GDM1 (cell line): ENCODE data around the gene IGSF21.
"Not testable (repeated sequence)": the region's sequence is repeated elsewhere in the genome, so short reads cannot be mapped to it uniquely, and the experiment has no call there.

Experiments
- DNase-seq: peaks from one replicate; lab custom pipeline; 2025; lab: John Stamatoyannopoulos, UW

Gene IGSF21

DNA sequence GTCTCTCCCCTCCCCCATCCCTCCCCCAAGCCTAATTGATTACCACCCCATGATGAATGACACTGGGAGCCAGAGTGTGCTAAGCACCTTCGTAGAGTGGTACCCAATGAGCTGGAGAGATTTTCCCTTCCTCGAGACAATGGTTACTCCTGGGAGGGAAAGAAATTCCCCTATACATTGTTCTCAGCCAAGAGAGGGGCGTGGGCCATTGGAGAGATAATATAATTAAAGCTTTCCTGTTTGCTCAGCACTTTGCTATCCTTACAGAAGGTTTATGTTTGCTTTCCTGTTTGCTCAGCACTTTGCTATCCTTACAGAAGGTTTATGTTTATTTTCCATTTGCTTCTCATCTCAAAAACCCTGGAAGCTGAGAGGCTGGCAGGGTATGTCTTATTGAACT lies 247.0 kb downstream of the IGSF21 start:
- no peak for DNase-seq

DNA sequence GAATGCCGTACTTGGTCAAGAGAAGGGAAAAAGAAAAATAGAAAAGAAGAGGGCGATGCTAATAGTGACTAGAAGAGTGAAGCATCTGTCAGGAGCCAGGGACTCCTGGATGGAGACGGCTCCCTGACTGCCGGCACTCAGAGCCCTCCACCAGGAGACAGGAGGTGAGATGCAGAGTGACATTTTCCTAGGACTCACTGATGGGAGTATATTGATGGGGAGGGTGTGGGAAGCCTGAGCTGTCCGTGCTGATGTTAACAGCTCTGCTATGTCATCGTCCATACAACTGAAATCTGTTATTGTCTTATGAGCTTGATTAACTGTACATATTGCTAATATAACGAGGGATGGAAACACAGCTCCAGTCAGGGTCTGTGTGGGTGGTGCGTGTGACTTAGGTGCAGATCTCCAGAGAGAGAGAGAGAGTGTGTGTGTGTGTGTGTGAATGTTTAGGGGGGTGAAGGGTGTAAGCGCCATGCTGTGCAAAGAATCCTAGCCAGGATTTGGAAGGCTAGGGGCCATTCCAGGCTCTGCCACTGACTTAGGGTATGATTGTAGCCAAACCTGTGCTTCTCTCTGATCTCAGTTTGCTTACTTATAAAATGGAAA lies 250.1 kb downstream of the IGSF21 start:
- DNase-seq: no peak

DNA sequence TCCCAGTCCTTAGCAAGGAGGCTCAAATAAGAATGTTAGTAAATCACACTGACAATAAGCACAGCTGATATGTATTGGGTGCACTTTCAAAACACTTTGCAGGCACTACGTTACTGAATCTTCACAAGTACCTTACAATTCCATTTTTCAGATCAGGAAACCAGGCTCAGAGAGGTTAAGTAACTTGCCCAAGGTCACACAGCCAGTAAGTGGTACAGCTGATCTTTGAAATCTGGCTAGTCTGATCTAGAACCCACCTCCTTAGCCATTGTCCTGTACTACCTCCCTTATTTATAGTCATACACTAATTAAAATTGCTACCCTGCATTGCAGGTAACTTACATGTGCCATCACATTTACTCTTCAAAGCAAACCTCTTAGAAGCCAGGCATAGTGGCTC lies 251.0 kb downstream of the IGSF21 start:
- DNase-seq: no peak

DNA sequence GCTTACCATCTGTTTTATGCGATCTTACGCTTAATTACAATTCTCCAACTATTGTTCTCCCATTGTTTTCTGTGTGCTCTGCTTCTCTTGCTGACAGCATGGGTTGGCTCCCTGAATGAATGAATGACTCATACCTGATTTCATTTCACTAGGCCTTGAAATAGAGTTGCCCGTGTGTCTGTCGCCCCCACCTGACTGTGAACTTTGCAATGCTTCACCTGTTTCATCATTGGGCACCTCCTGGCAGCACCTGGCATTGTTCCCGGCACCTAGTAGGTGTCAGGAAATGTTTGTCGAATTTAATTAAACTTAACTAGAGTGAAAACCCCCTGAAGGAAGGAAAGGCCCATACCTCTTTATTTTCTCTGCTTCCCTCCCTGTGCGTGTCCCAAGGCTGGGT lies 252.7 kb downstream of the IGSF21 start:
- DNase-seq: no peak

DNA sequence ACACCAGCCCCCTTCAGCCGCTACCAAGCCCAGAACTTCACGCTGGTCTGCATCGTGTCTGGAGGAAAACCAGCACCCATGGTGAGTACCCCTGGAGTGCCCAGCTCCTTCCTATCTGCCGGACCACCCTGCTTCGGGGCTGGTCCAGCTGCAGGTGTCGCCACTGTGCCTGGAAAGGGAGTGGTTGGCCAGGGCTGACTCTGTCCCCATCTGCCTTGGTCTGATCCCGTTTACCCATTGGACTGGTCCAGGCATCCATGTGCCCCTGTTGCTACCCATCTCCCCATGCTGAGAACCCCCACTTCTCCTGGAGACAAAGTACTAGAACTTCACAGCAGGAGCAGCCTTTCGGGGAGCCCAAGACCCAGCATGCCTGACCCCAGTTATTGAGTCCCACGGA lies 254.6 kb downstream of the IGSF21 start:
- DNase-seq: no peak

DNA sequence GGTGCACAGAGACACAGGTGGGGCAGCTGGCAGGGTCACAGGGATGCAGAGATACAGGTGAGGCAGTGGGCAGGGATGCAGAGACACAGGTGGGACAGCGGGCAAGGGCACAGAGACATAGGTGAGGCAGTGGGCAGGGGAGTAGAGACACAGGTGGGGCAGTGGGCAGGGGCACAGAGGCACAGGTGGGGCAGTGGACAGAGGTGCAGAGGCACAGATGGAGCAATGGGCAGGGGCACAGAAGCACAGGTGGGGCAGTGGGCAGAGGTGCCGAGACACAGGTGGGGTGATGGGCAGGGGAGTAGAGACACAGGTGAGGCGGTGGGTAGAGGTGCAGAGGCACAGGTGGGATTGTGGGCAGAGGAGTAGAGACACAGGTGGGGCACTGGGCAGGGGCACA lies 255.8 kb downstream of the IGSF21 start:
- no peak for DNase-seq

DNA sequence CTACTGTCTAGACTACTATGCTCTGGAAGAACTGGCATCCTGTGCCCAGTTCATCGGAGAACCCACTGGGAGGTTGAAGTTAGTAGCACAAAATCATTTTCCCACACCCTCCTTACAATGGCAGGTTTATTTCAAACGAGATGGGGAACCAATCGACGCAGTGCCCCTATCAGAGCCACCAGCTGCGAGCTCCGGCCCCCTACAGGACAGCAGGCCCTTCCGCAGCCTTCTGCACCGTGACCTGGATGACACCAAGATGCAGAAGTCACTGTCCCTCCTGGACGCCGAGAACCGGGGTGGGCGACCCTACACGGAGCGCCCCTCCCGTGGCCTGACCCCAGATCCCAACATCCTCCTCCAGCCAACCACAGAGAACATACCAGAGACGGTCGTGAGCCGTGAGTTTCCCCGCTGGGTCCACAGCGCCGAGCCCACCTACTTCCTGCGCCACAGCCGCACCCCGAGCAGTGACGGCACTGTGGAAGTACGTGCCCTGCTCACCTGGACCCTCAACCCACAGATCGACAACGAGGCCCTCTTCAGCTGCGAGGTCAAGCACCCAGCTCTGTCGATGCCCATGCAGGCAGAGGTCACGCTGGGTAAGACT lies 257.6 kb downstream of the IGSF21 start:
- DNase-seq: no peak

DNA sequence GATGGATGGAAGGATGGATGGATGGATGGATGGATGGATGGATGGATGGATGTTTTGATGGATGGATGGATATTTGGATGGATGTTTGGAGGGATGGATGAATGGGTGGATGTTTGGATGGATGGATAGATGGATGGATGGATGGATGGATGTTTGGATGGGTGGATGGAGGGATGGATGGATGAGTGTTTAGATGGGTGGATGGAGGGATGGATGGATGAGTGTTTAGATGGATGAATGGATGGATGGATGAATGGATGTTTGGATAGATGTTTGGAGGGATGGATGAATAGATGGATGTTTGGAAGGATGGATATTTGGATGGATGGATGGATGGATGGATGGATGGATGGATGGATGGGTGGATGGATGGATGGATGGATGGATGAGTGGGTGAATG lies 264.9 kb downstream of the IGSF21 start:
- not testable (repeated sequence) for DNase-seq

DNA sequence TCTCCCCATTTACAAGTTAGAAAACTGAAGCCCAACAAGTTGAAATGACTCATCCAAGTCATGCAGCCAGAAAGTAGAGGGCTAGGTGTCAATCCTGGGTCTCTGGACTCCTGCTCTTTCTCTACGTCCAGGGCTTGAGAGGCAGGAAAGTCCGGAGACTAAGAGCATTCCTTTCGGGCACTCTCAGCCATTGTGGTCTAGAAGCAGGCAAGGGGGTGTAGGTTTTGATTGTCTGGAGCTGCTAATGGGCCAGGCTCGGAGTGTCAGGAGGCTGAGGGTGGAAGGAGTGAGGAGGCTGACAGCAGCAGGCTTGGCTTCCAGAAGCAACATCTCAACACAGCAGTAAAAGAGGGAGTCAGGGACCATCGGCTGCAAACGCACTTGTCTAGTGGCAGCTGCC lies 265.6 kb downstream of the IGSF21 start:
- DNase-seq: no peak

DNA sequence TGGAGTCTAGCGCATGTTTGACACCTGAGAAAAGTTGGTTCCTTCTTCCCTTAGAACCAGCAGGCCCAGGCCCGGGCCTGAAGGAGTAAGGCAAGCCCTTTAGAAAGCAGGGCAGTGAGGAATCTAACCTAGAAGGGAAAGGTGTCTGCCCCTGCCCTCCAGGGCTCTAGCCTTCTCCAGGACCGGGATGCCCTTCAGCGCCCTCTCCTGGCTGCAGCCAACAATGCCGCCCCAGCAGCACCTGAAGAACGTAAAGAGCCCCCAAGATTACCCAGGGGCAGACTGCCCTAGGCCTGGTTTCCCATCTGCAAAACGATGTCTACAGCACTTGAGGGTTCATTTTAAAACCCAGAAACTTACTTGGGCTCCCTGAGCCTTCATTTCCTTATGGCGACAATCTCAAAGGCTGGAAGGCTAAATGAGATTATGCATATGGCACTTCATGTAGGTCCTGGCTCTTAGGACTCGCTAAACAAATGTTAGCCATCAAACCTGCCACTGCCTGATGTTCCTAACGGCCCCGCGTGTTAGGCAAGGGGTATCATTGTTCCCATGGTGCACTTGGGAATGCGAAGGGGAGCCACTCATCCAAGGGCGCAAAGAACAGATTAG lies 266.4 kb downstream of the IGSF21 start:
- DNase-seq: no peak

DNA sequence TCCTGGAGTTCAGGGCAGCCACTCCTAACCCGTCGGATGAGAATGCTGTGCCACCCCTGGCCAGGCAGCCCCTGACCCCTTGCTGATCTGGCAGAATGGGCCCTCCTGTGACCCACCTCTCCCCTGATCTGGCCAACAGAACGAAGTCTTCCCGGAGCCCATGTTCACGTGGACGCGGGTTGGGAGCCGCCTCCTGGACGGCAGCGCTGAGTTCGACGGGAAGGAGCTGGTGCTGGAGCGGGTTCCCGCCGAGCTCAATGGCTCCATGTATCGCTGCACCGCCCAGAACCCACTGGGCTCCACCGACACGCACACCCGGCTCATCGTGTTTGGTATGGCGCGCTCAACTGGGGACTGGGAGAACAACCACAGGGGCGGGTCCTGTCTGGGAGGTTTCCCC lies 269.1 kb downstream of the IGSF21 start:
- DNase-seq: no peak

DNA sequence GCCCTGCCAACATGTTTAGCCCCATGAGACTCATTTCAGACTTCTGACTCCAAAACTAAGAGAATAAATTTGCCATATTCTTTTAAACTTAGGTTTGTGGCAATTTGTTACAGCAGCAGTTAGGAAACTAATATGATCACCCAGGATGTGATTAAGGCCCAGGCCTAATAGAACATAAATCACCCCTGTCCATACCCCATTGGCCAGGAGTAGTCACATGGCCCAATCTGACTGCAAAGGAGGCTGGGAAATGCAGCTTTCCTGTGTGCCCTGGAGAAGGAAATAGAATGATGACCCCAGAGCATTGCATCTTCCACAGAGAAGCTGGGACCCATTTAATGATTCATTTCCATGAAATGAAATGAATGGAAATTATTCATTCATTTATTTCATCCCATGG lies 272.7 kb downstream of the IGSF21 start:
- DNase-seq: no peak

DNA sequence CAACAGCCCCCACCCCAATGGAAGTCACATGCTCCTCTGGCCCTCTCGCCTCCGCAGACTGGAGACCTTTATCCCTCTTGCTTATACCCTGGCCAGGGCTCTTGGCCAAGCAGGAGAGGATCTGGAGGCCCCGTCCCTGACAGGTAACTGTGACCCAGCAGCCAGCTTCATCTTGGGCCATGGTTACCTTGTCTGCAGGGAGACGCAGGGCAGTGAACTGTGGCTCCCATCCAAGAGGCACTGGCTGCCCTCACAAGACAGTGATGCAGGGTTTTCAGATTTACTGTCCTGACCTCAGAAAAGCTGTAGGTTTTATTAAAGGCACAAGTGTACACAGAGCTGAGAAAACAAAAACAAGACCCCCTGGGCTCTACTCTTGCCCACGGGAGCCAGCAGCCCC lies 276.5 kb downstream of the IGSF21 start:
- no peak for DNase-seq

DNA sequence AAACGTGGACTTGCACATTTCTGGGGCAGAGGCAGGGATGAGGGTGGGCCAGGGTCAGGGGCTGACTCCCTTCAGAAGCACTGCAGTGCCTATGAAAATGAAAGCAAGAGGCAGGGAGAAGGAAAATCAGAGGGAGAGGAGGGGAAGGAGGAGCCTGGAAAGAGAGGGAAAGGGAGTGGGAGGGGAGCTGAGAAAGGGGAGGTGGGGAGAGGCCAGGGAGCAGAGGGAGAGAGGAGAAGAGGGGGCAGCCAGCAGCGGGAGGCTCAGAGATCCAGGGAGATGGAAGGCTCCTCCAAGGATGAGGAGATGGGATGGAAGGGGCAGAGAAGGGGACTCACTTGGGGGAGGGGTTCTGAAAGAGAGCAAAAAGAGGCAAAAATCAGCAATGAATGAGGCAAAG lies 276.9 kb downstream of the IGSF21 start:
- no peak for DNase-seq

DNA sequence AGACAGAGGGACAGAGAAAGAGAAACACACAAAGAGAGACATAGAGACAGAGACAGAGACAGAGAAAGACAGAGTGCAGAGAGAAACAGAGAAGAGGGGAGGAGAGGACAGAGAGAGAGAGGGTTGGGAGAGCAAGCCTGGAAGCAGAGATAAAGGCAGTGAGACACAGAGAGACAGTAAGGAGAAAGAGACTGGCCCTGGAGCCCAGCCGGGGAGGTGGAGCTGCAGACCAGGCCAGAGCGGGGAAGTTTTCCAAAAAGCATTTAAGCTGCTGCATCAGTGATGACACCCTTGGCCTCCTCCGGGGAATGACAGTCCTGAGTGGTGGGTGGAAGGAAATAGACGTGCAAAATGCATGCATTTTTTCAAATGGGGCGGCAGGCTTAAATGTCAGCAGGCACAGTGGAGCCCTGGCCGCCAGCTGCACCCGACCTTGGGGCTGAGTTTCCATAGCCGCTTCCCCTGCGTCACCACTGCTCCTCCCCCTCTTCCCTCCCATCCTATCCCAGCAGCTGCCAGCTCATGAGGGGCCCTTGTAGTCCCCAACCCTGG lies 277.7 kb downstream of the IGSF21 start:
- no peak for DNase-seq

DNA sequence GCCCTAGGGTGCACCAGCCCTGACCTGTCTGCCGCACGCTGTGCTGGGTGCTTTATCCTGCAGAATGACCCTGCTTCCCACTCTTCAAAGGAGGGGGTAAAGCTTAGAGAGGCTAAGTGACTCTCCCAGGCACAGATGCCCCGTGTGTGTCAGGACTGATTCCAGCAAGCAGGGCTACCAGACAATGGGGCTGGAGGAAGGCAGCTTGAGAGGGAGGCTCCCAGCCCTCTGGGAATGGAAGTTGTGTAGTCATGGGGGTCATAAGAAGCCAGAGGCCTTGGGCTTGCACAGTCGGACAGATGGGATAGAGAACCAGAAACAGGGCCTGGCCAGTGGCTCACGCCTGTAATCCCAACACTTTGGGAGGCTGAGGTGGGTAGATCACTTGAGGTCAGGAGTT lies 279.0 kb downstream of the IGSF21 start:
- DNase-seq: no peak

DNA sequence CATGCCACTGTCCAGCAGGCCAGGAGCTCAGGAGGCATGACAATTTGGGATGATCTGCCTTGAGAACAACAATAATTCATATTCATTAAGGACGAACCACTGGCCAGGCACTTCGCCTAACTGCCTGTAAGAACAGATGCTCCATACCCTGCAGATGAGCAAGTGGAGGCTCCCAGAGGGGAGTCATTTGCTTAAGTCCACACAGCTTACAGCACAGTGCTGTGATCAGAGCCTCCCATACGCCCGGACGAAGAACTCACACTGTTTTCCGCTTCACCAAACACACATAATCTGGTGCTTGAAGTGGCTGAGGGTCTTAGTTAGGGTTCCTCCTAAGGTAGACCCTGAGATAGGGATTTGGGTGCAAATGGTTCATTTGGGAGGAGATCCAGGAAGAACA lies 279.7 kb downstream of the IGSF21 start:
- DNase-seq: no peak

DNA sequence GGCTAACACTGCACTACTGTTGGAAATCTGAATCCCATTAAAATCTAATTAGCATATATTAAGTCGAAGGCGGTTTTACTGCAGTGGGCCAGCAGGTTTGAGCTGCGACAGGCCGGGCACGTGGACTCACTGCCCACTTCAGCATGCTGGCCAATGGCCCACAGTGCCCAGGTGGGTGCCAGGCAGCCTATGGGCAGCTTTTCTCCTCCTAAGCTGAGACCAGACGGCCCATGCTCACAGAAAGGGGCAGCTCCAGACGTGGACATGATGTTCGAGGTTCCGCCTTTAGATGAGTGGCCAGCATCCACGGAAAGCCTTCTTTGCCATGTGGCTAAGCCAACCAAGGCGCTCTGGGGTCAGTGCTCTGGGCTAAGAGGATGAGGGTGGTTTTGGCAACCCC lies 283.4 kb downstream of the IGSF21 start:
- no peak for DNase-seq

DNA sequence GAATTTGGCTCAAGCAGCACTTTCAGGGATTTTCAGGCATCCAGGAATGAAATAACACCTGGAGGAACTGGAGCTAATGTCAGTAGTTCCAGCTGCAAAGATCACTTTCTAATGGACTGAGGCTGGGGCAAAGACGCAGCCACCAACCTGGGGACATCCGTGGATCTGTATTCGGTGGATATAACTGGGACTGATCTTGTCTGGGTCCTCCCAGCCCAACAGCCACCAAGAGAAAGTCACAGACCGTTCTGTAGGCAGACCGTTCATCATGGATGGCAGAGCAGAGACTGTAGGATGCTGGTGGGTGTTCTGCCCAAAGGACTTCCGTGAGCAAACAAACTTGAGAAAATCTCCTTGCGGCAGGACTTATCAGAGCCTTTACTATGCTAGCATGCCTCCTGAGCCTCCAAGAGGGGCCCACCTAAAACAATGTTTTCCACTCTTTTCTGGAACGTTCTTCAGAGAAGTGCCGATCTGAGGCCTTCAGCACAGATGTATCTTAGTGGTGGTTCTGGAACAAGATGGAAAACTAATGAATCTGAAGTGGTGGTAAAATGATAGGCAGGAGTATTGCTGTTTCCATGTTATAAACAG lies 287.1 kb downstream of the IGSF21 start:
- DNase-seq: no peak

DNA sequence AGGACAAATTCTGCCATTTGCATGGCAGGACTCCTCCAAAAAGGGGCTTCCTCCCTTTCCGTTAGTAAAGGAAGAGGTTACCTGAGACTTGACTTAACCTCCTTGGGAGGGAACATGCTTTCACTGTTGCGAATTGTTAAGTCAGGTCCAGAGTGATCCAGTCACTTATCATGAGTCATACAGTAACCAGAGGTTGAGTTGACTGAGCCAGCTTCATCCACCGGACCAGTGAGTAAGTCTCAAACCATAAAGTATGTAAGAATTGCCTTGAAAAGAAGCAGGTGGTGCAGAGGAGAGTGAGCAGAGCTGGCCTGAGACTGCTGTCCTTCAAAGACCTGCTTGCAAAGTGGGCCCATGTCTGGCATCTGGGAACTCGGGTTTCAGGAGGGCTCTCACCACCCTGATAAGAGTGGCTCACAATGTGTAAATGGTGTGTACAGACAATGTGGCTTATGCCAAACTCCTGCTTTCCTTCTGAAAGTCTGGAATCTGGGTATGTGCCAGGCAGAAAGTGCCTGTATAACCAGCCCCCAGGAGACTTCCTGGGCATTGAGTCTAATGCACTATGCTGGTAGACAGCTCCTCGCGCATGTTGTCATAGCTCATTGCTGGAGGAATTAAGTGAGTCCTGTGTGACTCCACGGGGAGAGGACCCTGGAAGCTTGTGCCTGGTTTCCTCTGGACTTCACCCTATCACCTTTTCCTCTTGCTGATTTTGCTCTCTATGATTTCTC lies 288.8 kb downstream of the IGSF21 start:
- no peak for DNase-seq

DNA sequence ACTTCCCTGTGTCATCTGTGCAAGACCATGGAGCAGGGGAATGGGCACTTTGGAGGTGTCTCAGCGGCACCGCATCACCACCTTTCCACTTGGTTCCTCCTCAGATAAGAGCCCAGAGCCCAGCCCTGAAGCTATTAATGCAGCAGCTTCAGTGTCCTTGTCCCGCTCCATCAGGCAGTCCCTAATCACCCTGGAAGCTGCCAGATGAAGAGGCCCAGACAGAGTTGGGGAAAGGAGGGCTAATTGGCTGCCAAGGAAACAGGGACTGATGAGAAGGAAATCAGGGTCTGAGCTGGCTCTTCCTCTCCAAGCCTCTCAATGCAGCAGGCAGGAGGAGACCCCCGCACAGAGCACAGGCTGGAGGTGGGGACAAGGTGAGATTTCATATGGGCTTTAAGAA lies 290.0 kb downstream of the IGSF21 start:
- DNase-seq: no peak

DNA sequence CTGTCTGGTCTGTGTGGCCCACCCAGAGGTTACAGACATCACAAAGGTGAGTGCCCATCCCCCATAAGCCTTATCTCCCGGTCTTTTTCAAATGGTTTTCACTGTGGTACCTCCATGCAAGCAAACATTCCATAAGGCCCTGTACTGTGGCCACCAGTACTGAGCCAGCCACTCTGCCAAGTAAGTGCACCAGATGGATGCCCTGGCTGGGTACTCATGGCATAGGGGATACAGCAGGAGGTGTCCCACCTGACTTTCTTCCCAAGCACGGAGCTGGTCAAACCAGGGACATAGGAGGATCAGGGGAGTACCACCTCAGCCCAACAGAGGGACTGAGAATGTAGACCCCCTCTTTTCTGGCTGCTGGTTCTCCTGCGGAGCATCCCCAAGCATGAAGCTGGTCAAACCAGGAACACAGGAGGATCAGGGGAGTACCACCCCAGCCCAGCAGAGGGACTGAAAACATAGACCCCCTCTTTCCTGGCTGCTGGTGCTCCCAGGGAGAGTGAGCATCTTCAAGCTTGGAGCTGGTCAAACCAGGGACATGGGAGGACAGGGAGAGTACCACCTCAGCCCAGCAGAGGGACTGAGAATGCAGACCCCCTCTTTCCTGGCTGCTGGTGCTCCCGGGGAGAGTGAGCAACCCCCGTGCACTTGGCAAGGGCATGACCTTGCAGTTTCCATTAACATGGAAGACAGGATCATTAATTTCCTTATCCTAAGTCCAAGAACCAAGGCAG lies 291.4 kb downstream of the IGSF21 start:
- DNase-seq: no peak
